GM12878 (cell line): ENCODE measurements around the gene SMPDL3B. TPM values are rescaled to one million over a fixed set of nuclear protein-coding genes. Genes with fewer than 3 reads are reported as not detected.

Experiments
- ATF2 ChIP-seq: IDR thresholded peaks from 2 replicates; pipeline ENCODE4 v1.6.1; 2012; ENCODE audit warnings: low read length, inconsistent platforms
- ETV6 ChIP-seq, 2 experiments: fragments of 450-650 bp in 1 of 2; IDR thresholded peaks in 1 of 2; conservative IDR thresholded peaks in 1 of 2; 2 replicates each; pipeline ENCODE4 v1.6.1; 2014; ENCODE audit warnings: antibody characterized with exemption in 1 of 2, borderline replicate concordance in 1 of 2, low read depth in 1 of 2, mild to moderate bottlenecking in 1 of 2, moderate library complexity in 1 of 2
- RB1 ChIP-seq: fragments of 450-650 bp; formaldehyde crosslinking; IDR thresholded peaks from 2 replicates; pipeline ENCODE4 v1.6.1; 2017; ENCODE audit warnings: mild to moderate bottlenecking, borderline replicate concordance
- ZBED1 ChIP-seq: IDR thresholded peaks from 2 replicates; pipeline ENCODE4 v1.6.1; 2016; ENCODE audit warnings: borderline replicate concordance
- ZBTB11 ChIP-seq: fragments of 450-650 bp; formaldehyde crosslinking; IDR thresholded peaks from 2 replicates; pipeline ENCODE4 v1.5.0; 2022; ENCODE audit warnings: mild to moderate bottlenecking, missing genetic modification characterization
- ZNF687 ChIP-seq: fragments of 450-650 bp; IDR thresholded peaks from 2 replicates; pipeline ENCODE4 v1.6.1; 2017; ENCODE audit warnings: mild to moderate bottlenecking, moderate library complexity
- polyA plus RNA-seq, 11 experiments: library from polyadenylated mRNA; depleted of rRNA in 4 of 11; unstranded in 6 of 11; stranded (reverse) in 5 of 11; fragments of >200 nt; fragmentation: Nextera tagmentation in 4 of 11; fragmentation: Illumina TruSeq in 1 of 11; extraction: Ambion mirVana in 4 of 11; extraction: Trizol in 1 of 11; gene quantifications; 1 replicate in 1 of 11; 2 replicates in 10 of 11; pipeline versions ENCODE4 v1.2.1 to v1.2.3, GENCODE V29; 2011 to 2016; ENCODE audit warnings: inconsistent platforms in 2 of 11, missing spikeins in 2 of 11, low read depth in 1 of 11
- total RNA-seq, 4 experiments: library from RNA; depleted of rRNA in 3 of 4; stranded (reverse); fragments of >200 nt in 3 of 4; fragmentation: Illumina TruSeq in 1 of 4; extraction: Trizol in 1 of 4; gene quantifications; 2 replicates each; pipeline versions ENCODE4 v1.2.1 to v1.2.3, GENCODE V29; 2013 to 2021

The SMPDL3B gene
- total and polyA plus RNA-seq, 10 of the 15 experiments (the other 5 are each of a cell fraction or from before 2014, with no cell fraction given), result 0.56 to 2.7 (median 1.0) TPM

GRCh38 chr1:27979859-27980201 is 45.0 kb downstream of the SMPDL3B start (continued):
- TF ChIP-seq ATF2 (no peak), ETV6 (conservative IDR thresholded peaks at IDR 0.05 in 1 of 2, IDR thresholded peaks at IDR 0.05 in 1 of 2; ENCODE audit: borderline replicate concordance in 1 of 2, low read depth in 1 of 2) (no peak), ZBED1 (no peak), ZNF687 (no peak), ZBTB11 (CRISPR knock-in tag) (no peak), RB1 (no peak)
